IPS DF 4.7 (cell line): Measurements from ENCODE around the gene JPH2.
"Not testable (repeated sequence)": the region's sequence is repeated elsewhere in the genome, so short reads cannot be mapped to it uniquely, and the experiment has no call there.

Experiments
- DNase-seq: peaks from one replicate; pipeline ENCODE4 v3.0.0-alpha.2; 2013; ENCODE audit warnings: low spot score; ENCODE audit errors: extremely low read depth

Gene JPH2

GRCh38 chr20:44211177-44212039 lies 24.4 kb upstream of the JPH2 start:
- DNase-seq = no peak

GRCh38 chr20:44210406-44211176 lies 23.6 kb upstream of the JPH2 start, which contains the start of gene OSER1:
Gene OSER1 (minus strand): TSS chr20:44210771. CDS start chr20:44206957, 3,814 bp downstream.
- DNase-seq = peak; percentile 74

- DNase-seq = no peak
Measured at GRCh38 chr20:44209686-44210405, 22.9 kb upstream of the JPH2 start.

- DNase-seq = no peak
Measured at GRCh38 chr20:44208770-44209169, 21.8 kb upstream of the JPH2 start.

GRCh38 chr20:44208165-44208564 lies 21.2 kb upstream of the JPH2 start:
- no peak for DNase-seq

- DNase-seq = no peak
Measured at GRCh38 chr20:44207126-44207723, 20.2 kb upstream of the JPH2 start.

- DNase-seq = no peak
Measured at GRCh38 chr20:44206132-44206531, 19.1 kb upstream of the JPH2 start.

- no peak for DNase-seq
Measured at GRCh38 chr20:44204832-44205215, 17.8 kb upstream of the JPH2 start.

GRCh38 chr20:44204156-44204831 lies 17.3 kb upstream of the JPH2 start:
- no peak for DNase-seq

- DNase-seq = no peak
Measured at GRCh38 chr20:44203161-44203560, 16.2 kb upstream of the JPH2 start.

GRCh38 chr20:44200983-44201382 lies 14.0 kb upstream of the JPH2 start:
- DNase-seq = no peak

GRCh38 chr20:44200371-44200770 lies 13.4 kb upstream of the JPH2 start:
- DNase-seq = no peak

- DNase-seq = no peak
Measured at GRCh38 chr20:44199877-44200276, 12.9 kb upstream of the JPH2 start.

- no peak for DNase-seq
Measured at GRCh38 chr20:44198872-44199271, 11.9 kb upstream of the JPH2 start.

- DNase-seq = no peak
Measured at GRCh38 chr20:44196271-44196670, 9.3 kb upstream of the JPH2 start.

- DNase-seq = no peak
Measured at GRCh38 chr20:44195605-44196004, 8.6 kb upstream of the JPH2 start.

- DNase-seq = no peak
Measured at GRCh38 chr20:44193801-44194200, 6.8 kb upstream of the JPH2 start.

GRCh38 chr20:44191640-44192039 lies 4.7 kb upstream of the JPH2 start:
- not testable (repeated sequence) for DNase-seq

- DNase-seq = peak; percentile 84
Measured at GRCh38 chr20:44190197-44190852, 3.3 kb upstream of the JPH2 start.

- no peak for DNase-seq
Measured at GRCh38 chr20:44188752-44189151, 1.8 kb upstream of the JPH2 start.
